ENCODE results near the gene SLC25A34. TPM values are rescaled to one million over a fixed set of nuclear protein-coding genes. Genes with fewer than 3 reads are reported as not detected.
A peak's percentile ranks its signal among the peaks of the same experiment; 100 is the strongest.

The SLC25A34 gene
- polyA plus RNA-seq, 3 donors = 0.08 to 2.7 (median 0.61) TPM

DNA sequence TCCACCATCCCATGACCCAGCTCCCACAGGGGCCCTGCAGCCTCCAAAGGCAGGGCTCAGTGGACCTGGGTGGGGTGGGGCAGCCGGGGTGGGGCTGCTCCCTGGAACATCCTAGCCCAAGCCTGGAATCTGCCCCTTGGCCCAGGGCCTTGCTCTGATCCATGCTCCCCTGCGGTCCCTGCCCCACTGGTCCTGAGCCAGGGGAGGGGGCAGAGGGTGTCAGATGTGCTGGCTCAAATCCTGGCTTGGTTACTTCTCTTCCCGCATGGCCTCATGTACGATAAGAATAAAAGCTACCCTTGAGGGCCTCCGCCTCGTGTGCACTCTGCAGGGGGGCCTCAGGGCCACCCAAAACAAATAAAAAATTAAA is 819 bp downstream of the SLC25A34 start:
- no peaks in the 10 kb centered on the region for H3K9me3 ChIP-seq (replicated peaks in 1 of 2; ENCODE audit: control insufficient read depth in 1 of 2, insufficient read depth in 1 of 2, low read length in 2 of 2)
- no peak overlapping the region for H2AFZ ChIP-seq (ENCODE audit: insufficient read depth, low read depth, low read length, poor library complexity, severe bottlenecking)
- H3K36me3 Mint-ChIP-seq = peaks cover 24 to 35% of the 10 kb centered on the region in 2 donors
- intact Hi-C loops (cut with micrococcal nuclease) = no loop called here
- peaks cover 0 to 1% (median 0%) of the 10 kb centered on the region in 7 donors for H3K9me3 Mint-ChIP-seq
- H3K27ac Mint-ChIP-seq = no peak overlapping the region
- no peak for DNase-seq
- no peaks in the 10 kb centered on the region for H3K79me2 ChIP-seq (ENCODE audit: insufficient read depth, low read length)
- no peaks in the 10 kb centered on the region for H3K27me3 ChIP-seq (ENCODE audit: control insufficient read depth in 2 of 2, insufficient read depth in 2 of 2, low read length in 2 of 2)
- H3K27me3 Mint-ChIP-seq (ENCODE audit: low read depth in 3 of 3) = peaks cover 0 to 4% (median 0%) of the 10 kb centered on the region in 3 donors
- H4K20me1 ChIP-seq (ENCODE audit: insufficient read depth, low read length) = peaks cover 4% of the 10 kb centered on the region
- H3K4me2 ChIP-seq (replicated peaks; ENCODE audit: extremely low read depth, low read length, poor library complexity, severe bottlenecking) = no peak overlapping the region
- H3K4me3 ChIP-seq (replicated peaks in 1 of 3; ENCODE audit: low read depth in 2 of 3, low read length in 3 of 3) = no peak overlapping the region
- H3K4me1 Mint-ChIP-seq = peaks cover 4% of the 10 kb centered on the region
- WGBS (ENCODE audit: insufficient coverage) = 60% methylated on average over 1 of the region's 6 CpGs
- H3K27ac ChIP-seq (ENCODE audit: low read depth in 1 of 2, low read length in 2 of 2) = no peak overlapping the region
- H3K4me1 ChIP-seq (ENCODE audit: control insufficient read depth in 1 of 2, insufficient read depth in 2 of 2, low read length in 2 of 2) = no peaks in the 10 kb centered on the region
- TF ChIP-seq, protein P1, sequence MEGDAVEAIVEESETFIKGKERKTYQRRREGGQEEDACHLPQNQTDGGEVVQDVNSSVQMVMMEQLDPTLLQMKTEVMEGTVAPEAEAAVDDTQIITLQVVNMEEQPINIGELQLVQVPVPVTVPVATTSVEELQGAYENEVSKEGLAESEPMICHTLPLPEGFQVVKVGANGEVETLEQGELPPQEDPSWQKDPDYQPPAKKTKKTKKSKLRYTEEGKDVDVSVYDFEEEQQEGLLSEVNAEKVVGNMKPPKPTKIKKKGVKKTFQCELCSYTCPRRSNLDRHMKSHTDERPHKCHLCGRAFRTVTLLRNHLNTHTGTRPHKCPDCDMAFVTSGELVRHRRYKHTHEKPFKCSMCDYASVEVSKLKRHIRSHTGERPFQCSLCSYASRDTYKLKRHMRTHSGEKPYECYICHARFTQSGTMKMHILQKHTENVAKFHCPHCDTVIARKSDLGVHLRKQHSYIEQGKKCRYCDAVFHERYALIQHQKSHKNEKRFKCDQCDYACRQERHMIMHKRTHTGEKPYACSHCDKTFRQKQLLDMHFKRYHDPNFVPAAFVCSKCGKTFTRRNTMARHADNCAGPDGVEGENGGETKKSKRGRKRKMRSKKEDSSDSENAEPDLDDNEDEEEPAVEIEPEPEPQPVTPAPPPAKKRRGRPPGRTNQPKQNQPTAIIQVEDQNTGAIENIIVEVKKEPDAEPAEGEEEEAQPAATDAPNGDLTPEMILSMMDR (IDR thresholded peaks at IDR 0.05) = no peak
- H3K36me3 ChIP-seq (replicated peaks in 1 of 2; ENCODE audit: control insufficient read depth in 1 of 2, insufficient read depth in 2 of 2, low read length in 2 of 2) = peaks cover 32 to 34% of the 10 kb centered on the region in 2 donors
- no peak overlapping the region for H3K9ac ChIP-seq (ENCODE audit: insufficient read depth, low read length, poor library complexity, severe bottlenecking)
- no peak overlapping the region for H3K4me3 Mint-ChIP-seq

DNA sequence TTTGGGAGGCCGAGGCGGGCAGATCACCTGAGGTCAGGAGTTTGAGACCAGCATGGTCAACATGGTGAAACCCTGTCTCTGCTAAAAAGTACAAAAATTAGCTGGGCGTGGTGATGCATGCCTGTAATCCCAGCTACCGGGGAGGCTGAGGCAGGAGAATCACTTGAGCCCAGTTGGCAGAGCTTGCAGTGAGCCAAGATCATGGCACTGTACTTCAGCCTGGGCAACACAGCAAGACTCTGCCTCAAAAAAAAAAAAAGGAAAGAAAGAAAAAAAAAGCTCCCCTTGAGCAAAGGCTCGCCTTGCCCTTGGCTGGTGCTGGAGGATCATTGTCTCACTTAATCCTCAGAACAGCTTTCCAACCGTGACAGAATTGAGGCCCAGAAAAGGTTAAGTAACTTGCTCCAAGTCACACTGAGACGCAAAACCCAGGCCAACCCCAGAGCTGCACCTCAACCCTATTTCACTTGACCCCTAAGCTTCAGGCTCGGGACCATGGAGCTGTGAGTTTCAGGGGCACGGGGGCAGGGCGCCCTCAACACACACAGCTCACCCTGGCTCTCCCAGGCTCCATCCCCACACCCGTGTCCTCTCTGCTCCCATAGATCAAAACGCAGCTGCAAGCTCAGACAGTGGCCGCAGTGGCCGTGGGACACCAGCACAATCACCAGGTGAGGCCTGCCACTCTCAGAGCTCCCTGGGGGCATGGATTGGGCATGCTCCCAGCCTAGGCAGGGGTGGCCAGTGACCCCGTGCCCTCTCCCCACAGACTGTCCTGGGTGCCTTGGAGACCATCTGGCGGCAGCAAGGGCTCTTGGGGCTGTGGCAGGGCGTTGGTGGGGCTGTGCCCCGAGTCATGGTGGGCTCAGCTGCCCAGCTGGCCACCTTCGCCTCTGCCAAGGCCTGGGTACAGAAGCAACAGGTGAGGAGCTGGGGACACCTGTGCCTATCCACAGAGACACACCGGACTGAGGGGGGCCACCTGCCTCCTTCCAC is 1.6 kb downstream of the SLC25A34 start:
- Histone ChIP-seq H3K27me3 (ENCODE audit: control insufficient read depth in 2 of 2, insufficient read depth in 2 of 2, low read length in 2 of 2) (no peaks in the 10 kb centered on the region), H3K36me3 (replicated peaks in 1 of 2; ENCODE audit: control insufficient read depth in 1 of 2, insufficient read depth in 2 of 2, low read length in 2 of 2) (peaks cover 25 to 27% of the 10 kb centered on the region in 2 donors), H3K4me1 (ENCODE audit: control insufficient read depth in 1 of 2, insufficient read depth in 2 of 2, low read length in 2 of 2) (no peaks in the 10 kb centered on the region), H4K20me1 (ENCODE audit: insufficient read depth, low read length) (no peaks in the 10 kb centered on the region), H3K9me3 (replicated peaks in 1 of 2; ENCODE audit: control insufficient read depth in 1 of 2, insufficient read depth in 1 of 2, low read length in 2 of 2) (no peaks in the 10 kb centered on the region), H3K9ac (ENCODE audit: insufficient read depth, low read length, poor library complexity, severe bottlenecking) (no peak overlapping the region), H3K27ac (ENCODE audit: low read depth in 1 of 2, low read length in 2 of 2) (no peak overlapping the region), H3K4me2 (replicated peaks; ENCODE audit: extremely low read depth, low read length, poor library complexity, severe bottlenecking) (no peak overlapping the region), H2AFZ (ENCODE audit: insufficient read depth, low read depth, low read length, poor library complexity, severe bottlenecking) (no peak overlapping the region), H3K79me2 (ENCODE audit: insufficient read depth, low read length) (no peaks in the 10 kb centered on the region), H3K4me3 (replicated peaks in 1 of 3; ENCODE audit: low read depth in 2 of 3, low read length in 3 of 3) (no peak overlapping the region)
- H3K36me3 Mint-ChIP-seq = peaks cover 18 to 28% of the 10 kb centered on the region in 2 donors
- peaks cover 0 to 1% (median 0%) of the 10 kb centered on the region in 7 donors for H3K9me3 Mint-ChIP-seq
- no peak for DNase-seq
- peaks cover 4% of the 10 kb centered on the region for H3K4me1 Mint-ChIP-seq
- WGBS (ENCODE audit: insufficient coverage) = 96% methylated on average over 18 of the region's 20 CpGs
- TF ChIP-seq, protein P1 (IDR thresholded peaks at IDR 0.05) = no peak
- peaks cover 0 to 2% (median 1%) of the 10 kb centered on the region in 3 donors for H3K27me3 Mint-ChIP-seq (ENCODE audit: low read depth in 3 of 3)
- H3K27ac Mint-ChIP-seq = peak overlapping the region in 3 of 7 donors; percentile 49 to 78 (median 70)
- no peak overlapping the region for H3K4me3 Mint-ChIP-seq
- intact Hi-C loops (cut with micrococcal nuclease) = no loop called here
